ENCODE data around the gene ZBED3.
"Not testable (repeated sequence)": the region's sequence is repeated elsewhere in the genome, so short reads cannot be mapped to it uniquely, and the experiment has no call there.

ZBED3 gene

GRCh38 chr5:77086689-77087483 is at the start of gene ZBED3:
Gene ZBED3, minus strand, starts transcription at chr5:77087285. Its CDS starts 9,407 bp downstream, at chr5:77077878.
- H3K4me1 Mint-ChIP-seq (ENCODE audit: low read depth) = peaks cover 27% of the 10 kb centered on the region
- peak within 1 kb of the TSS; percentile 89 for H3K4me3 Mint-ChIP-seq
- no peaks in the 10 kb centered on the region for H3K27me3 Mint-ChIP-seq
- peak within 1 kb of the TSS; percentile 96 for H3K27ac Mint-ChIP-seq
- H3K36me3 Mint-ChIP-seq (ENCODE audit: low read depth) = peaks cover 20% of the 10 kb centered on the region
- H3K9me3 Mint-ChIP-seq = no peaks in the 10 kb centered on the region

GRCh38 chr5:77133061-77133758 is 46.1 kb upstream of the ZBED3 start:
- Mint-ChIP-seq H3K27me3 (no peaks in the 10 kb centered on the region), H3K27ac (no peak overlapping the region), H3K4me1 (ENCODE audit: low read depth) (no peaks in the 10 kb centered on the region), H3K36me3 (ENCODE audit: low read depth) (no peaks in the 10 kb centered on the region), H3K4me3 (no peak overlapping the region), H3K9me3 (no peaks in the 10 kb centered on the region)

- Mint-ChIP-seq H3K4me1 (ENCODE audit: low read depth) (no peaks in the 10 kb centered on the region), H3K4me3 (no peak overlapping the region), H3K27ac (no peak overlapping the region), H3K27me3 (no peaks in the 10 kb centered on the region), H3K36me3 (ENCODE audit: low read depth) (no peaks in the 10 kb centered on the region), H3K9me3 (no peaks in the 10 kb centered on the region)
These were observed 44.3 kb upstream of the ZBED3 start for GRCh38 chr5:77131361-77131760.

- H3K4me3 Mint-ChIP-seq = no peak overlapping the region
- no peak overlapping the region for H3K27ac Mint-ChIP-seq
- H3K9me3 Mint-ChIP-seq = no peaks in the 10 kb centered on the region
- no peaks in the 10 kb centered on the region for H3K4me1 Mint-ChIP-seq (ENCODE audit: low read depth)
- no peaks in the 10 kb centered on the region for H3K36me3 Mint-ChIP-seq (ENCODE audit: low read depth)
- H3K27me3 Mint-ChIP-seq = no peaks in the 10 kb centered on the region
These were observed 42.4 kb upstream of the ZBED3 start for GRCh38 chr5:77129391-77129990.

- Mint-ChIP-seq H3K9me3 (no peaks in the 10 kb centered on the region), H3K4me1 (ENCODE audit: low read depth) (no peaks in the 10 kb centered on the region), H3K27me3 (no peaks in the 10 kb centered on the region), H3K27ac (no peak overlapping the region), H3K4me3 (no peak overlapping the region), H3K36me3 (ENCODE audit: low read depth) (no peaks in the 10 kb centered on the region)
These were observed 41.5 kb upstream of the ZBED3 start for GRCh38 chr5:77128411-77129061.

GRCh38 chr5:77123057-77123456 is 36.0 kb upstream of the ZBED3 start:
- Mint-ChIP-seq H3K27me3 (no peaks in the 10 kb centered on the region), H3K9me3 (peaks cover 4% of the 10 kb centered on the region)

GRCh38 chr5:77120706-77121105 is 33.6 kb upstream of the ZBED3 start:
- Mint-ChIP-seq H3K9me3 (peaks cover 4% of the 10 kb centered on the region), H3K4me3 (no peak overlapping the region), H3K27me3 (no peaks in the 10 kb centered on the region), H3K4me1 (ENCODE audit: low read depth) (no peaks in the 10 kb centered on the region), H3K27ac (no peak overlapping the region), H3K36me3 (ENCODE audit: low read depth) (no peaks in the 10 kb centered on the region)

More at GRCh38 chr5:77123057-77123456, 36.0 kb upstream of the ZBED3 start:
- H3K36me3 Mint-ChIP-seq (ENCODE audit: low read depth) = no peaks in the 10 kb centered on the region
- no peak overlapping the region for H3K4me3 Mint-ChIP-seq
- no peak overlapping the region for H3K27ac Mint-ChIP-seq
- no peaks in the 10 kb centered on the region for H3K4me1 Mint-ChIP-seq (ENCODE audit: low read depth)

- Mint-ChIP-seq H3K27me3 (no peaks in the 10 kb centered on the region), H3K4me1 (ENCODE audit: low read depth) (no peaks in the 10 kb centered on the region), H3K9me3 (peaks cover 4% of the 10 kb centered on the region), H3K27ac (no peak overlapping the region), H3K4me3 (no peak overlapping the region), H3K36me3 (ENCODE audit: low read depth) (no peaks in the 10 kb centered on the region)
These were observed 33.0 kb upstream of the ZBED3 start for GRCh38 chr5:77120086-77120485.

- Mint-ChIP-seq H3K27ac (no peak overlapping the region), H3K4me3 (no peak overlapping the region), H3K27me3 (no peaks in the 10 kb centered on the region), H3K9me3 (peaks cover 4% of the 10 kb centered on the region), H3K36me3 (ENCODE audit: low read depth) (no peaks in the 10 kb centered on the region), H3K4me1 (ENCODE audit: low read depth) (no peaks in the 10 kb centered on the region)
These were observed 30.1 kb upstream of the ZBED3 start for GRCh38 chr5:77117161-77117560.

GRCh38 chr5:77107035-77107434 is 19.9 kb upstream of the ZBED3 start:
- not testable (repeated sequence) for H3K27me3 Mint-ChIP-seq; H3K27ac Mint-ChIP-seq; H3K36me3 Mint-ChIP-seq (ENCODE audit: low read depth); H3K4me3 Mint-ChIP-seq; H3K4me1 Mint-ChIP-seq (ENCODE audit: low read depth); H3K9me3 Mint-ChIP-seq

GRCh38 chr5:77104813-77105212 is 17.7 kb upstream of the ZBED3 start:
- Mint-ChIP-seq H3K4me3 (no peak overlapping the region), H3K4me1 (ENCODE audit: low read depth) (no peaks in the 10 kb centered on the region), H3K36me3 (ENCODE audit: low read depth) (peaks cover 5% of the 10 kb centered on the region), H3K27ac (no peak overlapping the region), H3K27me3 (no peaks in the 10 kb centered on the region), H3K9me3 (no peaks in the 10 kb centered on the region)

- H3K9me3 Mint-ChIP-seq = no peaks in the 10 kb centered on the region
- H3K4me3 Mint-ChIP-seq = no peak overlapping the region
These were observed 16.4 kb upstream of the ZBED3 start for GRCh38 chr5:77103457-77103856.

GRCh38 chr5:77102549-77102948 is 15.5 kb upstream of the ZBED3 start:
- Mint-ChIP-seq H3K4me1 (ENCODE audit: low read depth) (no peaks in the 10 kb centered on the region), H3K9me3 (no peaks in the 10 kb centered on the region), H3K36me3 (ENCODE audit: low read depth) (peaks cover 5% of the 10 kb centered on the region), H3K4me3 (no peak overlapping the region), H3K27me3 (no peaks in the 10 kb centered on the region), H3K27ac (no peak overlapping the region)

More at GRCh38 chr5:77103457-77103856, 16.4 kb upstream of the ZBED3 start:
- H3K27ac Mint-ChIP-seq = no peak overlapping the region
- peaks cover 5% of the 10 kb centered on the region for H3K36me3 Mint-ChIP-seq (ENCODE audit: low read depth)
- H3K4me1 Mint-ChIP-seq (ENCODE audit: low read depth) = no peaks in the 10 kb centered on the region
- no peaks in the 10 kb centered on the region for H3K27me3 Mint-ChIP-seq

- Mint-ChIP-seq H3K36me3 (ENCODE audit: low read depth) (peaks cover 2% of the 10 kb centered on the region), H3K27me3 (no peaks in the 10 kb centered on the region), H3K9me3 (no peaks in the 10 kb centered on the region), H3K4me3 (no peak overlapping the region), H3K4me1 (ENCODE audit: low read depth) (no peaks in the 10 kb centered on the region), H3K27ac (no peak overlapping the region)
These were observed 14.2 kb upstream of the ZBED3 start for GRCh38 chr5:77101298-77101697.

GRCh38 chr5:77095189-77095588 is 8.1 kb upstream of the ZBED3 start:
- H3K27me3 Mint-ChIP-seq = no peaks in the 10 kb centered on the region
- no peaks in the 10 kb centered on the region for H3K4me1 Mint-ChIP-seq (ENCODE audit: low read depth)
- H3K4me3 Mint-ChIP-seq = no peak overlapping the region
- no peak overlapping the region for H3K27ac Mint-ChIP-seq
- no peaks in the 10 kb centered on the region for H3K9me3 Mint-ChIP-seq
- H3K36me3 Mint-ChIP-seq (ENCODE audit: low read depth) = peaks cover 3% of the 10 kb centered on the region
